Loucy (cell line): ENCODE measurements around the gene MAGEL2.

Source experiments
- CTCF ChIP-seq: fragments of 200-600 bp; sonication (generic); conservative IDR thresholded peaks from 2 replicates; pipeline ENCODE4 v1.5.1; 2014; ENCODE audit warnings: mild to moderate bottlenecking, antibody characterized with exemption, low read length
- EZH2phosphoT487 ChIP-seq: fragments of 200-600 bp; IDR thresholded peaks from 2 replicates; pipeline ENCODE4 v1.6.1; 2018; ENCODE audit warnings: antibody characterized with exemption, mild to moderate bottlenecking, moderate library complexity, borderline replicate concordance

GRCh38 chr15:23646165-23647000 is 1.3 kb downstream of the MAGEL2 start:
- TF ChIP-seq CTCF, result no peak
- no peak for TF ChIP-seq EZH2phosphoT487
